Hypothalamus (tissue), 51 donors: ENCODE data around the gene CHKA.

Source experiments
- DNase-seq, 51 donors: peaks; one replicate each; lab custom pipeline; 2025; lab: John Stamatoyannopoulos, UW

Gene CHKA

GRCh38 chr11:68018730-68019190 is 102.4 kb downstream of the CHKA start:
- DNase-seq: no peak

GRCh38 chr11:68017980-68018729 is 103.0 kb downstream of the CHKA start:
- no peak for DNase-seq

- peak in 14 of 51 donors; percentile 3 to 65 (median 31) for DNase-seq
Observed at GRCh38 chr11:68016904-68017817, 104.0 kb downstream of the CHKA start.

GRCh38 chr11:68016161-68016903 is 104.9 kb downstream of the CHKA start:
- DNase-seq: no peak

GRCh38 chr11:68015467-68015866 is 105.7 kb downstream of the CHKA start:
- no peak for DNase-seq

GRCh38 chr11:68014947-68015447 is 106.2 kb downstream of the CHKA start:
- DNase-seq: no peak

GRCh38 chr11:68014157-68014946 is 106.8 kb downstream of the CHKA start:
- DNase-seq: no peak

- no peak for DNase-seq
Observed at GRCh38 chr11:68013611-68014156, 107.5 kb downstream of the CHKA start.

- peak in 24 of 51 donors; percentile 14 to 66 (median 36) for DNase-seq
Observed at GRCh38 chr11:68012843-68013610, 108.2 kb downstream of the CHKA start.

- DNase-seq: no peak
Observed at GRCh38 chr11:68012044-68012842, 108.9 kb downstream of the CHKA start.

- no peak for DNase-seq
Observed at GRCh38 chr11:68011051-68011943, 109.9 kb downstream of the CHKA start.

- peak in 50 of 51 donors; percentile 33 to 97 (median 82) for DNase-seq
Observed at GRCh38 chr11:68010090-68011041, 110.8 kb downstream of the CHKA start, which contains the start of gene ALDH3B1. Gene ALDH3B1 (plus strand): TSS chr11:68010327. CDS start chr11:68015298, 4,971 bp downstream.

GRCh38 chr11:68009391-68010089 is 111.6 kb downstream of the CHKA start:
- no peak for DNase-seq

- DNase-seq: peak in 4 of 51 donors; percentile 14 to 43 (median 18)
Observed at GRCh38 chr11:68008381-68009337, 112.5 kb downstream of the CHKA start.
